Upper lobe of right lung (tissue), 1 donor: ENCODE data around the gene APCDD1. TPM values are rescaled to one million over a fixed set of nuclear protein-coding genes. Genes with fewer than 3 reads are reported as not detected.

Experiments used
- ATAC-seq: fragments of 200-7000 bp; cut with Tn5 transposase; one replicate; pipeline ENCODE4 v1.9.1; 2020; ENCODE audit warnings: mild to moderate bottlenecking, moderate library complexity
- DNase-seq: peaks from one replicate; pipeline ENCODE4 v3.0.0-alpha.2; 2020
- H3K27ac ChIP-seq: fragments of 200-600 bp; one replicate; pipeline ENCODE4 v1.8.0; 2022
- H3K27me3 ChIP-seq: fragments of 200-600 bp; one replicate; pipeline ENCODE4 v1.8.0; 2022; ENCODE audit warnings: mild to moderate bottlenecking
- H3K36me3 ChIP-seq: fragments of 200-600 bp; one replicate; pipeline ENCODE4 v1.8.0; 2022
- H3K4me1 ChIP-seq: fragments of 200-600 bp; one replicate; pipeline ENCODE4 v1.8.0; 2022
- H3K4me3 ChIP-seq: fragments of 200-600 bp; one replicate; pipeline ENCODE4 v1.8.0; 2022; ENCODE audit warnings: mild to moderate bottlenecking
- H3K9me3 ChIP-seq: fragments of 200-600 bp; one replicate; pipeline ENCODE4 v1.8.0; 2022
- intact Hi-C: fragments of 100-400 bp; cut with DNase I; formaldehyde crosslinking; loops from one replicate; pipeline ENCODE4 v1.11.0; 2022
- total RNA-seq: library from RNA; stranded (reverse); fragmentation: NEBNext Ultra II Directional; extraction: Animal tissue kit (Norgen Biotek cat#: 25700); gene quantifications from one replicate; pipeline ENCODE4 v1.2.1, GENCODE V29; 2021
- TF ChIP-seq, protein P1 (sequence below): fragments of 200-600 bp; IDR thresholded peaks from one replicate; pipeline ENCODE4 v1.8.0; 2022; ENCODE audit warnings: antibody characterized with exemption
- donor health status: DM: no; HTN: yes; CAD: no; lungs with severe emphysema.

The APCDD1 gene
- total RNA-seq, 1 donor from 2014 or later, result 27.6 TPM

DNA sequence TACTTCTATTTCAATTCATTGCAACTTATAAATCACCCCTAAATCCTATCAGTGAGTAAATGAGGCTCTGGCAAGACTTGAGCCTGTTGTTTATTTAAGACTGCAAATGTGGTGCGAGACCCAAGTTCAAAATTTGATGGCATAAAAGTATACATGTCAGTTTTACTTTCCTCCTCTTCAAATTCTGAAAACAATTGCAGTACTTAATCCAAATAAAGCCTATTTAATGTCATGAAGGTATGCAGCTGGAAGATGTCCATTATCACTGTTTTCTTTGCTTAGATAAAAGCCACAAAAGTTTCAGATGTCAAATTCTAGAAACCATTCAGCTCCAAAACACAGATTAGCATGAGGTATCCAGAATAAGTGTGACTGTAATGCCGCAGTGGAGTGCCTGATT is 3.3 kb downstream of the APCDD1 start:
- Histone ChIP-seq H3K9me3 (no peaks in the 10 kb centered on the region), H3K36me3 (no peaks in the 10 kb centered on the region), H3K27ac (no peak overlapping the region), H3K4me1 (peaks cover 12% of the 10 kb centered on the region), H3K27me3 (no peaks in the 10 kb centered on the region), H3K4me3 (no peak overlapping the region)
- ATAC-seq (no peak), DNase-seq (no peak)
- intact Hi-C loops, result no loop called here
- TF ChIP-seq, protein P1, sequence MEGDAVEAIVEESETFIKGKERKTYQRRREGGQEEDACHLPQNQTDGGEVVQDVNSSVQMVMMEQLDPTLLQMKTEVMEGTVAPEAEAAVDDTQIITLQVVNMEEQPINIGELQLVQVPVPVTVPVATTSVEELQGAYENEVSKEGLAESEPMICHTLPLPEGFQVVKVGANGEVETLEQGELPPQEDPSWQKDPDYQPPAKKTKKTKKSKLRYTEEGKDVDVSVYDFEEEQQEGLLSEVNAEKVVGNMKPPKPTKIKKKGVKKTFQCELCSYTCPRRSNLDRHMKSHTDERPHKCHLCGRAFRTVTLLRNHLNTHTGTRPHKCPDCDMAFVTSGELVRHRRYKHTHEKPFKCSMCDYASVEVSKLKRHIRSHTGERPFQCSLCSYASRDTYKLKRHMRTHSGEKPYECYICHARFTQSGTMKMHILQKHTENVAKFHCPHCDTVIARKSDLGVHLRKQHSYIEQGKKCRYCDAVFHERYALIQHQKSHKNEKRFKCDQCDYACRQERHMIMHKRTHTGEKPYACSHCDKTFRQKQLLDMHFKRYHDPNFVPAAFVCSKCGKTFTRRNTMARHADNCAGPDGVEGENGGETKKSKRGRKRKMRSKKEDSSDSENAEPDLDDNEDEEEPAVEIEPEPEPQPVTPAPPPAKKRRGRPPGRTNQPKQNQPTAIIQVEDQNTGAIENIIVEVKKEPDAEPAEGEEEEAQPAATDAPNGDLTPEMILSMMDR, result no peak

DNA sequence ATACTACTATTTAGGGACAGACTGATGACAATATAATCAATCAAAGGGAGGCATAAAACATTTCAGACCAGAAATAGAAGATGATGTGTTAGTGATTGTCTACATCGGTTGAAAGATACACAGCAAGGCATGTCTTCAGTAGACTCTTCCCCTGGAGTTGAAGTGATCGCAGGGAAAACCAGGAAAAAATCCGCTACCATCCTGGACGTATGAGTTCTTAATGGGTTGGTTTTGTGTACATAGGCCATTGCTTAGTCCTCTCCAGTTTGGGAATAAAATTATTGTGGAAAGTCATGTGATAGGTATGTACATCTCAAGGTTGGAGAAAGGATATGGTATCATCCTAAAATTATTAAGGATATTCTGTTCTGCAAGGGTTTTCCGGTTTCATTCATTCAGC is 4.3 kb downstream of the APCDD1 start:
- peaks cover 5% of the 10 kb centered on the region for H3K4me1 ChIP-seq
- no peaks in the 10 kb centered on the region for H3K9me3 ChIP-seq
- intact Hi-C loops, result no loop called here
- no peaks in the 10 kb centered on the region for H3K36me3 ChIP-seq
- no peaks in the 10 kb centered on the region for H3K27me3 ChIP-seq
- no peak for DNase-seq
- TF ChIP-seq, protein P1, result no peak
- no peak for ATAC-seq
- H3K27ac ChIP-seq, result no peak overlapping the region
- no peak overlapping the region for H3K4me3 ChIP-seq

DNA sequence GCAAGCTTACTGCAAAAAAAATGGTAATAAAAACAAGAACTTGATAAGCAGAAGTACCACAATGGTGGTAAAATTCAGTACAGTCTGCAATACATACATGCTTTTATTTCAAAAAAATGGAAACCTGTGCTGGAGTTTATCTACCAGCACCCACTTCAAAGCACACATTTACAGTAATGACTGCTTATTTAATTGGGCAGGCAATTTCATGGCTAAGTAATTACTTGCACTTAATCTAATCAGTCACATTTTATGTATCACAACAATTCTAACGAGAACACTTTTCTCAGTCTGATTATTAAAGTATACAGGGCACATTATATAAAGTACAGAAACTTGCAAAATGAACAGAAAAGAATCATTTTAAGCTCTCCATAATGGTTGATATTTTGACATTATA is 5.2 kb downstream of the APCDD1 start:
- TF ChIP-seq, protein P1, result no peak
- H3K27me3 ChIP-seq, result no peaks in the 10 kb centered on the region
- H3K4me3 ChIP-seq, result no peak overlapping the region
- no peaks in the 10 kb centered on the region for H3K36me3 ChIP-seq
- ATAC-seq, result no peak
- DNase-seq, result no peak
- intact Hi-C loops, result no loop called here
- no peaks in the 10 kb centered on the region for H3K9me3 ChIP-seq
- H3K27ac ChIP-seq, result no peak overlapping the region
- H3K4me1 ChIP-seq, result peaks cover 5% of the 10 kb centered on the region

DNA sequence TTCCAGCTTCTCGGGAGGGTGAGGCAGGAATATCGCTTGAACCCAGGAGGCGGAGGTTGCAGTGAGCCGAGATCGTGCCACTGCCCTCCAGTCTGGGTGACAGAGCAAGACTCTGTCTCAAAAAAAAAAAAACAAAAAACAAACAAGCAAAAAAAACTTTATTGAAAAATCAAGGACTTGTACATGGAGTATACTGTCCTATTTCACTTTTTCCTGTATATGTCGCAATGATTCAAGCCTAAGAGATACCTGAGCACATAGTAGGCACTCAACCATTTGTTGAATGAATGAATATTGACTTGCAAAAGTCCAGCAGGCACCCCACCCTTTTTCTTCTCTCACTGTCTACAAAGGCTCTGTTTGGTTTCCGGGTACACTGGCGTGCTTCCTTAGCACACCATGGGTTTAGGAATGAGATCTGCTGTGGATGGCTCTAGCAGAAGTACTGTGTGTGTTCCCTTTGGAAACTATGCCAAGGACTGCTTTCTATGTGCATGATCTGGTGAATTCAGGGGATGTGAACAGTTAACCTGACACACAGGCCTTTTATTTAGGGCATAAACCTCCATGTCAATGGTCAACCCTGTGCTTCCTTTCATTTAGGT is 6.1 kb downstream of the APCDD1 start:
- DNase-seq (no peak), ATAC-seq (no peak)
- H3K27ac ChIP-seq, result no peak overlapping the region
- no peaks in the 10 kb centered on the region for H3K9me3 ChIP-seq
- peaks cover 5% of the 10 kb centered on the region for H3K4me1 ChIP-seq
- no peak overlapping the region for H3K4me3 ChIP-seq
- TF ChIP-seq, protein P1, result no peak
- intact Hi-C loops, result no loop called here
- no peaks in the 10 kb centered on the region for H3K27me3 ChIP-seq
- no peaks in the 10 kb centered on the region for H3K36me3 ChIP-seq

DNA sequence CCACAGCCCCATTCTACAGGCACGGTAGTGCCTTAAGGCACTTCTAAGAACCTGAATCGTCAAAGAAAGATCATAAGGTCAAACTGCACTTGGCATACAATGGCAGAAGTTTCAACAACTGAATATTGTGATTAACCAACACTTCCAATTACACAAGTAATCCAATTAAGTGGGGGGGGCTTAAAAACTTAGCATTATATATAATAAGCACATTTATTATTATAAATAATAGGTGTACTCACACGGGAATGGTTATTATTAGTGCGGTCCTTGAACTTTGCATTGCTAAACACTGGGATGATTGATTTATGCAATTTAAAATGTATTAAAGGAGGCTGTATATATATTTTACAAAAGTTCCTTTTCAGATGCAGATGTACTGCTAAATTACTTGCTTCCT is 7.6 kb downstream of the APCDD1 start:
- Histone ChIP-seq H3K4me1 (no peaks in the 10 kb centered on the region), H3K27me3 (no peaks in the 10 kb centered on the region), H3K9me3 (no peaks in the 10 kb centered on the region), H3K27ac (no peak overlapping the region), H3K36me3 (no peaks in the 10 kb centered on the region), H3K4me3 (no peak overlapping the region)
- intact Hi-C loops, result no loop called here
- TF ChIP-seq, protein P1, result no peak
- DNase-seq (no peak), ATAC-seq (no peak)

DNA sequence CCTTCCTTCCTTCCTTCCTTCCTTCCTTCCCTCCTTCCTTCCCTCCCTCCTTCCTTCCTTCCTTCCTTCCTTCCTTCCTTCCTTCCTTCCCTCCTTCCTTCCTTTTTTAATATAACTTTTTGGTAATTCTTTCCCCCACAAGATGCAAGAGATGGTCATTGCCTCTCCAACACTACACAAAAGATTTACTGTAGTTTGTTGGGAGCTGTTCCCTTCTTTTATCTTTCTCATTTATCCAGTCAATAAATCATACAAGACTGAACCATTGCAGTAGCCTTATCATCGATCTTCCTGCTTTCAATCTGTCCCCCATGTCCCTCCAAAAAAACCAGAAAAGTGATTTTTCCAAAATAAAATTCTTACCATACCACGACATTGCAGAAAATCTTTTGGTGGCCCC is 8.2 kb downstream of the APCDD1 start:
- intact Hi-C loops, result no loop called here
- no peak for ATAC-seq
- Histone ChIP-seq H3K9me3 (no peaks in the 10 kb centered on the region), H3K27ac (no peak overlapping the region), H3K27me3 (no peaks in the 10 kb centered on the region), H3K36me3 (no peaks in the 10 kb centered on the region), H3K4me1 (no peaks in the 10 kb centered on the region), H3K4me3 (no peak overlapping the region)
- TF ChIP-seq, protein P1, result no peak
- no peak for DNase-seq
